ENCODE data around the gene LILRB4. TPM values are rescaled to one million over a fixed set of nuclear protein-coding genes. Genes with fewer than 3 reads are reported as not detected.
"Not testable (repeated sequence)": the region's sequence is repeated elsewhere in the genome, so short reads cannot be mapped to it uniquely, and the experiment has no call there.

The LILRB4 gene
- total RNA-seq, 1 donor from 2014 or later, result not detected

DNA sequence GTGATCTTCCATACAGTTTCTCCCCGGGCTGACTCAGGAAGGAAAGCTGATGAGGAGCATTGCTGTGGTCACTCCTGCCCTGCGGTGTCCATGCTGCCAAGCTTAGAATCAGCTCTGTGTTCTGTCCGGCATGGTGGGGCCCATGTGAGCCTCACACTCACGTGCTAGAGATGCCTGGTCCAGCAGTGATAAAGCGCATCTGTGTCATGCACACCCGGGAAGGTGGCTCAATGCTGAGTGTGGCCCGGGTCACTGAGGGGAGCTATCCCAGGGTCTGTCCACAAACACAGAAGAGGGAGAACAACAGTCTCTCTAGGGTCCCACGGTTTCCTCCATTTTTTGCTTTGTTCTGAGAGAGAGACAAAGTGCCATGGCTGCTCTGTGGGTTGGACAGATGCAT lies 36.0 kb upstream of the LILRB4 start:
- Mint-ChIP-seq H3K27ac (no peak overlapping the region), H3K4me3 (no peak overlapping the region), H3K36me3 (peaks cover 2% of the 10 kb centered on the region), H3K4me1 (no peaks in the 10 kb centered on the region), H3K27me3 (ENCODE audit: insufficient read depth, low read depth) (no peaks in the 10 kb centered on the region), H3K9me3 (peaks cover 42% of the 10 kb centered on the region)
- TF ChIP-seq EZH2phosphoT487 (IDR thresholded peaks at IDR 0.05) (no peak), EZH2 (IDR thresholded peaks at IDR 0.05) (no peak)
- TF ChIP-seq, protein P1, sequence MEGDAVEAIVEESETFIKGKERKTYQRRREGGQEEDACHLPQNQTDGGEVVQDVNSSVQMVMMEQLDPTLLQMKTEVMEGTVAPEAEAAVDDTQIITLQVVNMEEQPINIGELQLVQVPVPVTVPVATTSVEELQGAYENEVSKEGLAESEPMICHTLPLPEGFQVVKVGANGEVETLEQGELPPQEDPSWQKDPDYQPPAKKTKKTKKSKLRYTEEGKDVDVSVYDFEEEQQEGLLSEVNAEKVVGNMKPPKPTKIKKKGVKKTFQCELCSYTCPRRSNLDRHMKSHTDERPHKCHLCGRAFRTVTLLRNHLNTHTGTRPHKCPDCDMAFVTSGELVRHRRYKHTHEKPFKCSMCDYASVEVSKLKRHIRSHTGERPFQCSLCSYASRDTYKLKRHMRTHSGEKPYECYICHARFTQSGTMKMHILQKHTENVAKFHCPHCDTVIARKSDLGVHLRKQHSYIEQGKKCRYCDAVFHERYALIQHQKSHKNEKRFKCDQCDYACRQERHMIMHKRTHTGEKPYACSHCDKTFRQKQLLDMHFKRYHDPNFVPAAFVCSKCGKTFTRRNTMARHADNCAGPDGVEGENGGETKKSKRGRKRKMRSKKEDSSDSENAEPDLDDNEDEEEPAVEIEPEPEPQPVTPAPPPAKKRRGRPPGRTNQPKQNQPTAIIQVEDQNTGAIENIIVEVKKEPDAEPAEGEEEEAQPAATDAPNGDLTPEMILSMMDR (IDR thresholded peaks at IDR 0.05), result no peak
- Histone ChIP-seq H4K20me1 (ENCODE audit: low read depth) (no peaks in the 10 kb centered on the region), H3K9ac (no peak overlapping the region), H3K4me3 (no peak overlapping the region), H3K79me2 (ENCODE audit: low read depth) (no peaks in the 10 kb centered on the region), H3K36me3 (no peaks in the 10 kb centered on the region), H3K27ac (no peak overlapping the region), H2AFZ (replicated peaks) (no peak overlapping the region), H3K9me3 (ENCODE audit: low read depth) (peaks cover 5% of the 10 kb centered on the region), H3K4me1 (no peaks in the 10 kb centered on the region), H3K27me3 (no peaks in the 10 kb centered on the region), H3F3A (ENCODE audit: low read depth) (no peaks in the 10 kb centered on the region), H3K4me2 (no peak overlapping the region)
- DNase-seq (ENCODE audit: low spot score), result no peak

DNA sequence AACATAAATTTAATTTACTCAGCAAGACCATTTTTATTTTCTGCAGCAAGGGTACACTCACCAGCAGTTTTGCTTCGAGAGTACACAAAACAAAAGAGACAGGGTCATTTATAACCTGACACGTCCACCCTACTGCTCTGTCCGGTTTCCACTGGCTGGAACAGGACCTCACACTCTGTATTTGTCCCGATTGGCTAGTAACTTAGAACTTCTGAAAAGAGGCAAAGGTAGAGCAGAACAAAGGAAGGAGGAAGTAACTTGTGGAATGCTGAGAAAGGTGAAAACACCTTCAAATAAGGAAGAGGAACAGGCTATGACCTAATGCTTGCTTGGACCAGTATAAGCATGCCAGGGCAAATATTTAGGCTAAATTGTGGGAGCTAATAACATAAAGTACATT lies 34.9 kb upstream of the LILRB4 start:
- not testable (repeated sequence) for H2AFZ ChIP-seq (replicated peaks); H3K36me3 ChIP-seq; H3K9me3 ChIP-seq (ENCODE audit: low read depth); H3K27ac ChIP-seq; H3K79me2 ChIP-seq (ENCODE audit: low read depth); H3K36me3 Mint-ChIP-seq; H3K27ac Mint-ChIP-seq; H3F3A ChIP-seq (ENCODE audit: low read depth); H3K4me3 Mint-ChIP-seq; H3K4me1 ChIP-seq; H3K4me1 Mint-ChIP-seq; H3K27me3 Mint-ChIP-seq (ENCODE audit: insufficient read depth, low read depth); H4K20me1 ChIP-seq (ENCODE audit: low read depth); H3K9ac ChIP-seq; H3K4me2 ChIP-seq; H3K27me3 ChIP-seq; DNase-seq (ENCODE audit: low spot score); H3K4me3 ChIP-seq
- peaks cover 48% of the 10 kb centered on the region for H3K9me3 Mint-ChIP-seq

DNA sequence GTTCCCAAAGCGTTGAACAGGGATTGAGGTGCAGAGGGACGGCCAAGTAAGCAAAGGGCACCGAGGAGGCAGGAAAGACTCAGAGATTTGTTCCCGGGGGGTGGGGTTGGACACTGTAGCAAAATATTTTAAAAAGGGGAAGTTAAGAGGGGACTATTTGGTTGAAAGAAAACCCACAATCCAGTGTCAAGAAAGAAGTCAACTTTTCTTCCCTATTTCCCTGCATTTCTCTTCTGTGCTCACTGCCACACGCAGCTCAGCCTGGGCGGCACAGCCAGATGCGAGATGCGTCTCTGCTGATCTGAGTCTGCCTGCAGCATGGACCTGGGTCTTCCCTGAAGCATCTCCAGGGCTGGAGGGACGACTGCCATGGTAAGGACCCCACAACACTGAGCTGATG lies 32.5 kb upstream of the LILRB4 start, which contains the start of gene LILRB1:
Gene LILRB1 (plus strand): TSS at position 223 of the 400 bp plus-strand sequence. CDS start 590 bp downstream, outside the sequence.
- H3K27me3 Mint-ChIP-seq (ENCODE audit: insufficient read depth, low read depth); H3K9me3 ChIP-seq (ENCODE audit: low read depth); H3K27me3 ChIP-seq; H2AFZ ChIP-seq (replicated peaks); H4K20me1 ChIP-seq (ENCODE audit: low read depth); H3K4me3 Mint-ChIP-seq; H3K4me1 ChIP-seq; H3F3A ChIP-seq (ENCODE audit: low read depth); H3K27ac Mint-ChIP-seq; DNase-seq (ENCODE audit: low spot score); H3K9ac ChIP-seq; H3K27ac ChIP-seq; H3K4me3 ChIP-seq; H3K79me2 ChIP-seq (ENCODE audit: low read depth); H3K4me1 Mint-ChIP-seq; H3K36me3 ChIP-seq; H3K4me2 ChIP-seq; H3K36me3 Mint-ChIP-seq: not testable (repeated sequence)
- peaks cover 46% of the 10 kb centered on the region for H3K9me3 Mint-ChIP-seq

DNA sequence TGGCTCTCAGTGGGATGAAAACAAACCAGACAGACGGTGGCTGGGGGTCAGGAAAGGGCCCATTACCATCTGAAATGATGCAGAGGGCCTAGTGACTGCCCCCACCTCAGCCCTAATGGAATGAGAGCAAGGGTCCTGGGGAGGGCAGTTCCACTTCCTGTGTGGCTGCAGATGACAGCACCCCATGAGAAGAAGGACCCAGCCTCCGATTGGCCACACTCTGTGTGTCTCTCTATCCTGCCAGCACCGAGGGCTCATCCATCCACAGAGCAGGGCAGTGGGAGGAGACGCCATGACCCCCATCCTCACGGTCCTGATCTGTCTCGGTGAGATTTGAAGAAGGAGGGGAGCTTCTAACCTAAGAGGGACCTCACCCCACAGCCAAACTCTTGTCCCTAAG lies 32.0 kb upstream of the LILRB4 start:
- H3K27ac ChIP-seq, result no peak overlapping the region
- H3K36me3 ChIP-seq, result no peaks in the 10 kb centered on the region

DNA sequence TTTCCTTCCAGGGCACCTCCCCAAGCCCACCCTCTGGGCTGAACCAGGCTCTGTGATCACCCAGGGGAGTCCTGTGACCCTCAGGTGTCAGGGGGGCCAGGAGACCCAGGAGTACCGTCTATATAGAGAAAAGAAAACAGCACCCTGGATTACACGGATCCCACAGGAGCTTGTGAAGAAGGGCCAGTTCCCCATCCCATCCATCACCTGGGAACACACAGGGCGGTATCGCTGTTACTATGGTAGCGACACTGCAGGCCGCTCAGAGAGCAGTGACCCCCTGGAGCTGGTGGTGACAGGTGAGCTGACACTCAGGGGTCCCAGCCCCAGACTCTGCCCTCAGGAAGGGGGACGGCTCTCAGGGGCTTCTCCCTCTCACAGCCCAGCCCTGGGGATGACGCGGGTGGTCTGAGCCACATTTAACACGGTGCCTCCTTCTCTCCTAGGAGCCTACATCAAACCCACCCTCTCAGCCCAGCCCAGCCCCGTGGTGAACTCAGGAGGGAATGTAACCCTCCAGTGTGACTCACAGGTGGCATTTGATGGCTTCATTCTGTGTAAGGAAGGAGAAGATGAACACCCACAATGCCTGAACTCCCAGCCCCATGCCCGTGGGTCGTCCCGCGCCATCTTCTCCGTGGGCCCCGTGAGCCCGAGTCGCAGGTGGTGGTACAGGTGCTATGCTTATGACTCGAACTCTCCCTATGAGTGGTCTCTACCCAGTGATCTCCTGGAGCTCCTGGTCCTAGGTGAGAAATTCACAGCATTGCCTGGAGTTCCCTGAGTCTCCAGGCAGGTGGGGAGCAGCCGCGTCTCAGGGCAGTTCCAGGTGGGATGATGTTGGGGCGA lies 31.1 kb upstream of the LILRB4 start:
- not testable (repeated sequence) for H3K27ac Mint-ChIP-seq, H3K4me1 ChIP-seq
- peaks cover 35% of the 10 kb centered on the region for H3K9me3 Mint-ChIP-seq

More for the DNA sequence above, 32.0 kb upstream of the LILRB4 start:
- no peak overlapping the region for H3K4me3 ChIP-seq
- no peak for TF ChIP-seq EZH2phosphoT487 (IDR thresholded peaks at IDR 0.05)
- TF ChIP-seq, protein P1 (IDR thresholded peaks at IDR 0.05), result no peak
- TF ChIP-seq EZH2 (IDR thresholded peaks at IDR 0.05), result no peak
- H3K4me3 Mint-ChIP-seq, result no peak overlapping the region
- H3K27me3 ChIP-seq, result no peaks in the 10 kb centered on the region
- H4K20me1 ChIP-seq (ENCODE audit: low read depth), result no peaks in the 10 kb centered on the region
- H3K9me3 ChIP-seq (ENCODE audit: low read depth), result no peaks in the 10 kb centered on the region
- H3K36me3 Mint-ChIP-seq, result peaks cover 2% of the 10 kb centered on the region
- no peaks in the 10 kb centered on the region for H3K79me2 ChIP-seq (ENCODE audit: low read depth)
- H3K27me3 Mint-ChIP-seq (ENCODE audit: insufficient read depth, low read depth), result peaks cover 3% of the 10 kb centered on the region
- no peaks in the 10 kb centered on the region for H3F3A ChIP-seq (ENCODE audit: low read depth)
- no peak overlapping the region for H3K27ac Mint-ChIP-seq
- no peaks in the 10 kb centered on the region for H3K4me1 Mint-ChIP-seq
- no peaks in the 10 kb centered on the region for H3K4me1 ChIP-seq
- no peak overlapping the region for H2AFZ ChIP-seq (replicated peaks)
- DNase-seq (ENCODE audit: low spot score), result no peak
- no peak overlapping the region for H3K9ac ChIP-seq
- H3K9me3 Mint-ChIP-seq, result peaks cover 43% of the 10 kb centered on the region
- H3K4me2 ChIP-seq, result no peak overlapping the region

DNA sequence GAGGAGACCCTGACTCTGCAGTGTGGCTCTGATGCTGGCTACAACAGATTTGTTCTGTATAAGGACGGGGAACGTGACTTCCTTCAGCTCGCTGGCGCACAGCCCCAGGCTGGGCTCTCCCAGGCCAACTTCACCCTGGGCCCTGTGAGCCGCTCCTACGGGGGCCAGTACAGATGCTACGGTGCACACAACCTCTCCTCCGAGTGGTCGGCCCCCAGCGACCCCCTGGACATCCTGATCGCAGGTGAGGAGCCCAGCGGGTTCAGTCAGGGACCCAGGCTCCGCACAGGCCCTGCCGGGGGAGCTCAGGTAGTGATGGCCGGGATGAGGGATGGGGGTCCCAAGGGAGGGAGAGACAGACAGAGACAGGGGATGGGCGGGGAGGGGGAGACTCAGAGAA lies 30.3 kb upstream of the LILRB4 start:
- not testable (repeated sequence) for H3F3A ChIP-seq (ENCODE audit: low read depth); H3K27ac ChIP-seq; H3K27ac Mint-ChIP-seq; H3K36me3 Mint-ChIP-seq; H3K4me3 Mint-ChIP-seq; H3K36me3 ChIP-seq; DNase-seq (ENCODE audit: low spot score); H4K20me1 ChIP-seq (ENCODE audit: low read depth); H3K9ac ChIP-seq; H3K4me2 ChIP-seq; H3K4me3 ChIP-seq; H3K9me3 ChIP-seq (ENCODE audit: low read depth); H3K27me3 ChIP-seq; H2AFZ ChIP-seq (replicated peaks); H3K27me3 Mint-ChIP-seq (ENCODE audit: insufficient read depth, low read depth); H3K79me2 ChIP-seq (ENCODE audit: low read depth); H3K4me1 Mint-ChIP-seq; H3K4me1 ChIP-seq
- H3K9me3 Mint-ChIP-seq, result peaks cover 32% of the 10 kb centered on the region

More for the DNA sequence above, 31.1 kb upstream of the LILRB4 start:
- H3K9ac ChIP-seq; DNase-seq (ENCODE audit: low spot score); H2AFZ ChIP-seq (replicated peaks); H3K27me3 ChIP-seq; H3K36me3 Mint-ChIP-seq; H3K4me1 Mint-ChIP-seq; H3K4me3 Mint-ChIP-seq; H3K4me2 ChIP-seq; H3F3A ChIP-seq (ENCODE audit: low read depth); H3K27me3 Mint-ChIP-seq (ENCODE audit: insufficient read depth, low read depth); H3K4me3 ChIP-seq; H4K20me1 ChIP-seq (ENCODE audit: low read depth); H3K9me3 ChIP-seq (ENCODE audit: low read depth); H3K79me2 ChIP-seq (ENCODE audit: low read depth); H3K36me3 ChIP-seq; H3K27ac ChIP-seq: not testable (repeated sequence)
